ENCODE measurements around the gene FAM9A.

Gene FAM9A

GRCh38 chrX:8801041-8801599 is at the start of gene FAM9A:
FAM9A (minus strand) TSS chrX:8801383; CDS start chrX:8800171, 1,212 bp downstream.
- no peak for DNase-seq (ENCODE audit: low read depth in 1 of 2, low spot score in 1 of 2)

- DNase-seq (ENCODE audit: low read depth in 1 of 2, low spot score in 1 of 2): no peak
Observed at GRCh38 chrX:8850478-8850877, 49.3 kb upstream of the FAM9A start.

DNA sequence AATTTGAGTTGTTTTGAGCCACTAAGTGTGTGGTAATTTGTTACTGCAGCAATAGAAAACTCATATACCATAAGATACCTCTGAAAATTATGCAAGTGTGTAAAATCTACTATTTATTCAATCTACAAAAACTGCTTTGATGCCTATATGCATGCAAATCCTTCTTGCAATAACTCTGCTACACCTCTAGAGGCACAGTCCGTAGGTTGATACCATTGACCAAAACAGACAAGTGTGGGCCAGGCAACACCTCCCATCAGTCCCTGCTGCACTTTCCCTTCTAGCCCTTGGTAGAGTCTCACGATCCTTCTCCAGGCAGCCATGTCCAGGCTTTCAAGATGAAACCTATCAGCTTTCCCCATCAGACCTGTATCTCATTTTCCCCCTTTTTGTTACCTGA is 48.8 kb upstream of the FAM9A start:
- no peak for DNase-seq (ENCODE audit: low read depth in 1 of 2, low spot score in 1 of 2)

GRCh38 chrX:8849458-8849857 is 48.3 kb upstream of the FAM9A start:
- DNase-seq (ENCODE audit: low read depth in 1 of 2, low spot score in 1 of 2): no peak

DNA sequence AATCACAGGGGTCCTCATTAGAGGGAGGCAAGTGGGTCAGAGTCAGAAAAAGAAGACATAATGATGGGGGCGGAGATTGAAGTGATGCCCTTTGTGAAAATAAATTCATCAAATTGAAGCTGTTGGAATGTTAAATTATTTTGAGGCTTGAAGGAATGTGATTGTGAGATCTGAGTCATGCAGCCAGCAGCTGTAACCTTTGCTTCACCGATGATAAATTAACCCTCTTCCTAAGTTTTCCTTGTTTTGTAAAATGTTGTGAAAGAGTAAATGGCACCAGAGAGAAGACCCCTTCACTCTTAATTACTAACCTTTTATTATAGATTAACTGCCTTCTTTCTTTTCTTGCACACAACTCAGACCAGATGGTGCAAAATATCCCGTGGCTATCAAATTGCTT is 47.7 kb upstream of the FAM9A start:
- DNase-seq (ENCODE audit: low read depth in 1 of 2, low spot score in 1 of 2): no peak

DNA sequence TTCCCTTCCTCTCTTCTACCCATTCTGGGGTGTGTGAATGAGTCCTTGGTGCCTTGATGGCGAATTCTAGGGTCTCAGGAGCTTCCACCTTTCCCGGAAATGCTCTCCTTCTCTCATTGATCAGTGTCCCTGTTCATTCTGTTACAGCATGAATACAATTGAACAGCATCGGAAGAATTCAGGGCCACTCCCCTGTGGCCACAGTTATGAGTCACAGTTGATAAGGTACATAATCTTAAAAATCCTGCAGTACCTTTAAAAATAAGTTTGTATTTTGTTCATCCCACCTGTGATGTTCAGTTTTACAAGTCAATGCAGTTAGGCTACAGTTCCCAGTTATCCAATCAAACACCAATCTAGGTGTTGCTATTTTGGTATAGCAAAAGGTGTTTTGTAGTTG is 47.3 kb upstream of the FAM9A start:
- DNase-seq (ENCODE audit: low read depth in 1 of 2, low spot score in 1 of 2): no peak

- no peak for DNase-seq (ENCODE audit: low read depth in 1 of 2, low spot score in 1 of 2)
Observed at GRCh38 chrX:8847360-8847759, 46.2 kb upstream of the FAM9A start.

- no peak for DNase-seq (ENCODE audit: low read depth in 1 of 2, low spot score in 1 of 2)
Observed at GRCh38 chrX:8846266-8846665, 45.1 kb upstream of the FAM9A start.

DNA sequence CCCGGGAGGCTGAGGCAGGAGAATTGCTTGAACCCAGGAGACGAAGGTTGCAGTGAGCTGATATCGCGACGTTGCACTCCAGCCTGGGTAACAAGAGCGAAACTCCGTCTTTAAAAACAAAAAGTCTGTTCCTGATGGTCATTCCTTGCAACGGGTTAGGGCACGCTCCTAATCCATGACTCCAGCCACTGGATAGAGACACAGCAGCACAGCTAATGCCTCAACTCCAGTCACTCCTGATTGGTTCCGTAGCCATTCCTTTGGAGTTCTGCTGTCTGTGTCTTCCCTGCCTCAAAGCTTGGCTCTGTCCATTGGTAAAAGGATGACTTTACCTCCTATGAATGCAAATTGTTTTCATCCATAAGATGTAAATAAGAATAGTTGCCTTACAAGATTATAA is 44.3 kb upstream of the FAM9A start:
- DNase-seq (ENCODE audit: low read depth in 1 of 2, low spot score in 1 of 2): no peak

DNA sequence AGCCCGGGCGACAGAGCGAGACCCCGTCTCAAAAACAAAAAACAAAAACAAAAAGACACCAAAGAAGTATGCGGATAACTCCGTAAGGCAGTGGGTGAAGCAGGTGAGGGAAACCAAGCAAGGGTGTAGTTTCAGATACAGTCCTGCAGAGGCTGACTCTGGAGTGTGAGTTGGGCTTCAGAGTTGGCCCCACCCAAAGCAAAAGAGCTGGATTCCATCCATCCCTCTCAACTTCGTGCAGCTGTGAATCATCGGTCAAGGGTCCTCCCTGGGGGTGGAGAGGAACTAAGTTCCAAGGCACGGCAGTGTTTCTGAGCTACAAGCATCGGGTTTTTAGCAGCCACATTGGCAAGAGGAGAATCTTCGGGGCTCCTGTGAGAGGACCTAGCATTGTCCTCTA is 43.9 kb upstream of the FAM9A start:
- no peak for DNase-seq (ENCODE audit: low read depth in 1 of 2, low spot score in 1 of 2)

DNA sequence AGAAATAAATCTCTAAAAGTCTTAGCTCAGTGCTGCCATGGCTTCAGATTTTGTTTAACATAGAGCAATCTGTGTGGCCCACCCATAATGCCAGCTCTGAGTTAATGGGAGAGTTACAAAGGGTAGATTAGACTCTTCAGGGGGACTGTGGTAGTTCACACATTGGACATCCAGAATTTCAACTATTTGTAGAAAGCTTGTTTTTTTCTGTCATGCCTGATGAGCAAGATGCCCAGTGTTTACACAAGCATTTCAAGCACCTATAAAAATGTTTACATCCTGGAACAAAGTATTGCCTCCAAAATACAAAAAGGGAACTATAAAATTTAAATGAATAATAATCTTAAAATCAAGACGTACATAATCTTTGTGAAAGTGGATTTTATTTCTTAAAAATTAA is 43.0 kb upstream of the FAM9A start:
- DNase-seq (ENCODE audit: low read depth in 1 of 2, low spot score in 1 of 2): no peak

DNA sequence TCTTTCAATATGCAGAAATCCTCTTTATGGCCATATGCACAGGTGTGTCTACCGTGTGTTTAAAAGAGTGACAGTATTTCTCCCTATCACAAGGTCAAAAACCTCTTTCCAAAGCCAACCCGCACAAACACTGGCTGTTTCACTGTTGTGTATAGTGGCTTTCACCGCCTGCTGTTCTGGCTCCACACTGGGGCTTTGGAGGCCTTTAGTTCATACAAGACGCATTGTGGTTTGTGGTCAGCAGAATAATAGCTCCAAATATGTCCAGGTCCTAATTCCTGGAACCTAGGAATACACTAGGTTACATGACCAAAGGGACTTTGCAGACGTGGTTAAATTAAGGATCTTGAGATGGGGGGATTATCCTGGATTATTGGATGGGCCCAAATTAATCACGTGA is 40.7 kb upstream of the FAM9A start:
- no peak for DNase-seq (ENCODE audit: low read depth in 1 of 2, low spot score in 1 of 2)

GRCh38 chrX:8834392-8834791 is 33.2 kb upstream of the FAM9A start:
- no peak for DNase-seq (ENCODE audit: low read depth in 1 of 2, low spot score in 1 of 2)

DNA sequence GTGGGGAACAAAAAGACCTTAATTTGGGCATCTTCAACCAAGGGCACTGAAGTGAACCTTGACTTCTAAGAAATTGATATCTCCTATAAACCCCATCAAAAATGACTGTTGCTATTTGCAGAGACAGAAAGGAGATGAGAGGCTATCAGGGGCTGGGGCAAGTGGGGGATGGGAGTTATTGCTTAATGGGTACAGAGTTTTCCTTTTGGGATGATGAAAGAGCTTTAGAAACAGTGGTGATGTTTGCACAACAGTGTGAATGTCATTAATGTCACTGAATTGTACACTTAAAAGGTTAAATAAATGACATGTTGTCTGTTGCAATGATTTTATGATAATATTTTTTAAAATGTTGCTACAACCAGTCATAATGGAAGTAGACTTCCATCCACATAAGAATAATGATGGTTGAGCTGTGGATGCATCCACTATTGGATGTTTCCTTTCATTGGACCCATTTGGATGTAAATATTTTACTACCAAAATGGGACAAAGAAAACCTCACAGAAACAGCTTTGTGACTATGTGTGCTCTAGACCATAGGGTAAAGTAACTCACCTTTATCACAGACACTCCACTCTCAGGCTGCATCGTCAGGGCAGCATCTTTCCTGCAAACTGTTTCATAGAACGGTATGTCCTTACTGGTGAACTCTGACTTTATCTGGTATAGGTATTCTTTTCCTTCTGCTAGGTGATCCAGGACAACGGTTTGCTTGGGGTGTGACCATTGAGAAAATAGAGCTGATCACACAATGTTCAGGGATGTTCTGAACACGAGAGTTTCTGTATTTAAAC is 31.6 kb upstream of the FAM9A start:
- DNase-seq (ENCODE audit: low read depth in 1 of 2, low spot score in 1 of 2): no peak

DNA sequence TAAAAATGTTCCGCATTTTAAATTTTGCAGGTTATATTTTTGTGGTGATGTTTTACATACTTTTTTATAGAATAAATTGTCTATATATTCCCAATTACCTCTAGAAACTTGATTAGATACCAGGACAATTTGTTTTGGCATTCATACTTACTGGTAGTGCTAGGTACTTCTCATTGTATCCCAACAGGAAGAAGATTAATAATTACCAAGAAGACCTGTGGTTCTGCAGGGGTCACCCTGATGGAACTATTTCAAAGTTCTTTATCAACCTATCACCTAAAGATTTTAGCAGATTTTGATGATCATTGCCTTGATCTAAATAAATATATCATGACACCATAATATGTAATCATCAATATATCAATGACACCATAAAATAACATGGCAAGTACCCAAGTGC is 22.5 kb upstream of the FAM9A start:
- no peak for DNase-seq (ENCODE audit: low read depth in 1 of 2, low spot score in 1 of 2)

- DNase-seq (ENCODE audit: low read depth in 1 of 2, low spot score in 1 of 2): no peak
Observed at GRCh38 chrX:8822002-8822401, 20.8 kb upstream of the FAM9A start.

DNA sequence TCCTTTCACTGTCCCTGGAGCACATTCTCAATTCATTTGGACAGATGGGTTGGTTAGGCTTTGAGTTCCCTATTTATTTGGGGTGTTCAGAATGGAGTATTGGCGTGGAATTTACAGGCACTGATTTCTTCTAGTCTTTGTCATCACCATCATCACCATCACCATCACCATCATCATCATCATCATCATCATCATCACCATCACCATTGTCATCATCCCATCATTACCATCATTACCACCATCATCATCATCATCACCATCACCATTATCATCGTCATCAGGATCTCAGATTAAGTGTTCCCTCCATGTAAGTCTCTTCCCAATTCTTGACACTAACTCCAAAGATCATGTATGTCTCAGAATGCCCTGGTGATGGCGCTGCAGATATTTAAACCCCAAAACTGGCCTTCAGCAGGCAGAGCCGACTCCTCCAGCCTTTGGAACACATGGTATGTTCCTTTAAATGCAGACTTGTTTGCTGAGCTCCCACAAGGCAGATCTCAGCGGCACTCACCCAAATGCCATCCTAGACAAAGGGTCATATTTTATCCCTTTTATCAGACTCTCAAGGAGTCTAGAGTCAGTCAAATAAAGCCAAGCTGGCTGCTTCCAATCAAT is 19.8 kb upstream of the FAM9A start:
- DNase-seq (ENCODE audit: low read depth in 1 of 2, low spot score in 1 of 2): no peak

DNA sequence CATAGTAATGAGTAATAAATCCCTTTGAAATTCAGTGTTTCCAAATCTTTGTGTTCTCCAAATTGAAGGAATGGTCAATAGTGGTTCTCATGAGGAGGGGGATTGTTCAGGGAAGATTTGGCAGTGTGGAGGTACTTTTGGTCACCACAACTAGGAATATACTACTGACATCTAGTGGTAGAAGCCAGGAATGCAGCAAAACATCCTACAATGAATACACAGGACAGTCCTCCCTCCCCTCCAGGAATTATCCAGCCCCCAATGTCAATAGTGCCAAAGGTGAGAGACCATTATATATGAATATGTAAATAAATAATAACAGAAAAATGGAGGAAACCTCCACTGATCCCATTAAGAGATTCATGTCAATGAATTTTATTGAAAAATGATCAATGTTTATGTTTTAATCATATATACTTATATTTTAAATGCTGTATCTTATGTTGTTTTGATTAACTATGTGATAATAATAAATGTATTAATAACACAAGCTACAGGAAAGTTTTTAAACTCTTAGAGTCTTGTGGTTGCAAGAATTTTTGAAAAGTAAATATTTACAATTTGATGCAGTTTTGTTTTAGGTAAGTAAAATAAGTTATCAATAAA is 14.4 kb upstream of the FAM9A start:
- no peak for DNase-seq (ENCODE audit: low read depth in 1 of 2, low spot score in 1 of 2)

DNA sequence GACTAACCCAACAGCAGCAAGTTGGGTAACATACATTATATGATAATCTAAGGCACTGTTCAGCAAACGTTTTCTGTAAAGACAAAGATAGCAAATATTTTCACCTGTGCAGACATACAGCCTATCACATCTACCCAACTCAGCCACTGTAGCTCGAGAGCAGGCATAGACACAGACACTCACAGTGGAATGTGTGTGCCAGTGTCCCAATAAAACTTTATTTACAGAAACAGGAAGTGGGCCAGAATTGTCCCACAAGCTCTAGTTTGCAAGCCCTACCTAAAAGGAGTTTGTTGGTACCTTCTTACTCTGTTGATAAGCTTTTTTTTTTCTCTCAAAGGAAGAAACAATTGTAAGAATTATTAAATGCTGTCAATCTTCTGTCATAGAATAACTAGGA is 11.9 kb upstream of the FAM9A start:
- DNase-seq (ENCODE audit: low read depth in 1 of 2, low spot score in 1 of 2): no peak

DNA sequence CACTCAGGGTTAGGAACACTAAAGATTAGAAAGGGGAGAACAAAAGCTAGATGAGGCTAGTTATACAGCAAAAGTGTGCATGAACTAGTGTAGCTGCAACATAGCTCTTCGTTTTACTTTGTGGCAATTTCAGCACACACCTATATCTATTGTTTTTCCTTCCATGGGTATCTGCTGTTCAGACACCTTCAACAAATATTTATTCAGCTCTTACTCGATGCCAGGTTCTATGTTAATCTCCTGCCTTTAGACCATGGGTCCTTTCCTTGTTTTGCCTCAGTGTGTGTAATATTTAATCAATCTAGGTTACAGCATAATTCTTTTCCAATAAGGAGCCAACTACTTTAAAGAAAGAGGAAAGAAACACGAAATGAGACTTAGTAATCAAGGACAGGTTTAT is 10.4 kb upstream of the FAM9A start:
- no peak for DNase-seq (ENCODE audit: low read depth in 1 of 2, low spot score in 1 of 2)

DNA sequence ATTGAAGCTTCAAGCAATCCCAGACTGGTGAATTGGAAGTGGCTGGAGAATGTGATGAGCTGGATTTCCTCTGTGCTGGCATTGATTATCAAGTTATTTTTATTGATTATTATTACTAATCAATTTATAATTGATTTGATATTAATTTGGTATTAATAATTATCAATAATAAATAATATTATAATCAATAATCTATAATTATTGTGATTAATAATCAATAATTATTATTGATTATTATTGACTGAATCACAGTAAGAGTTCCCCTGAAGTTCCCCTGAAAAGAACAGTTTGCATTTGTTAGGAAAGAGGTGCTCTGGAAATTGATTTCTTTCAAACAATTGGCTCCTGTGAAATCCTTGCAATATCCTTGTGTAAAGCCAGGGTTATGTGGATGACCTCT is 7.5 kb upstream of the FAM9A start:
- DNase-seq (ENCODE audit: low read depth in 1 of 2, low spot score in 1 of 2): no peak

- no peak for DNase-seq (ENCODE audit: low read depth in 1 of 2, low spot score in 1 of 2)
Observed at GRCh38 chrX:8805974-8806373, 4.8 kb upstream of the FAM9A start.

Data from activated T-helper 1 cell treated with anti-CD3 and anti-CD28 coated beads, Interleukin-2, amount 50 U/mL, for 16 hours (primary cell).